GM21390 (cell line): ENCODE results near the gene AFAP1L2.

Experiments
- ATAC-seq: cut with Tn5 transposase; IDR thresholded peaks from one replicate; pipeline ENCODE4 v1.9.1; 2021; ENCODE audit not compliant: unreplicated experiment

The AFAP1L2 gene

GRCh38 chr10:114412907-114413797 is 8.8 kb upstream of the AFAP1L2 start:
- ATAC-seq = no peak

- no peak for ATAC-seq
These were observed 4.7 kb upstream of the AFAP1L2 start for GRCh38 chr10:114408968-114409444.

GRCh38 chr10:114408112-114408967 is 4.0 kb upstream of the AFAP1L2 start:
- no peak for ATAC-seq

GRCh38 chr10:114406455-114406854 is 2.2 kb upstream of the AFAP1L2 start:
- ATAC-seq = no peak

- no peak for ATAC-seq
These were observed 679 bp upstream of the AFAP1L2 start for GRCh38 chr10:114405011-114405350.

- no peak for ATAC-seq
These were observed 651 bp downstream of the AFAP1L2 start for GRCh38 chr10:114403541-114404161.

GRCh38 chr10:114402871-114403540 is 1.3 kb downstream of the AFAP1L2 start:
- ATAC-seq = no peak

- ATAC-seq = no peak
These were observed 2.1 kb downstream of the AFAP1L2 start for GRCh38 chr10:114402233-114402632.

- ATAC-seq = no peak
These were observed 3.0 kb downstream of the AFAP1L2 start for GRCh38 chr10:114401195-114401791.

GRCh38 chr10:114400091-114400490 is 4.2 kb downstream of the AFAP1L2 start:
- ATAC-seq = no peak

- ATAC-seq = no peak
These were observed 4.7 kb downstream of the AFAP1L2 start for GRCh38 chr10:114399576-114399975.

GRCh38 chr10:114398587-114399331 is 5.5 kb downstream of the AFAP1L2 start:
- no peak for ATAC-seq

GRCh38 chr10:114397651-114398145 is 6.6 kb downstream of the AFAP1L2 start:
- ATAC-seq = no peak

GRCh38 chr10:114396464-114396863 is 7.8 kb downstream of the AFAP1L2 start:
- no peak for ATAC-seq

GRCh38 chr10:114395366-114396022 is 8.8 kb downstream of the AFAP1L2 start:
- ATAC-seq = no peak

- no peak for ATAC-seq
These were observed 9.8 kb downstream of the AFAP1L2 start for GRCh38 chr10:114394531-114394930.

GRCh38 chr10:114393886-114394285 is 10.4 kb downstream of the AFAP1L2 start:
- no peak for ATAC-seq

- ATAC-seq = no peak
These were observed 10.8 kb downstream of the AFAP1L2 start for GRCh38 chr10:114393482-114393881.
